ENCODE results near the gene DLG2. TPM values are rescaled to one million over a fixed set of nuclear protein-coding genes. Genes with fewer than 3 reads are reported as not detected.

DLG2 gene
- total and polyA plus RNA-seq, 4 donors: 0.30 to 5.5 (median 0.68) TPM

DNA sequence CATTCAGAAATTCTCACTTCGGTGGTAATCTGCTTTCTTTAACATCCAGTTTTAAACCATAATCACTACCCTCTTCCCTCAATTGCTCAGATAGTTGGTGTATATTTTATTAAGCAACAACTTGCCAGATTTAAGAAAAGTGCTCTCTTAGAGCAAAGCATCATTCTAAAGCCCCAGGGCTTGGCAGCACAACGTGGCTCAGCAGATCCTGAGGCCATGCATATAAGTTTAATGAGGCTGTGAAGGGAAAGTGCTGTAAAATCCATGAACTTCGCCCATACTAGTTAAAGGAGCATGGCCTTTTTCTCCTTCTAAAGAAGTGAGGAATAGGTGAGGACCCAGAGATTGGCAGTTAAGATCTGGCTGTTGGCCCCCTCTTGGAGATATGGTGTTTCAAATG, 1858.7 kb downstream of the DLG2 start:
- H3K4me3 ChIP-seq (ENCODE audit: low read depth in 1 of 3, low read length in 3 of 3): no peak overlapping the region
- no peaks in the 10 kb centered on the region for H3K4me1 ChIP-seq (ENCODE audit: control insufficient read depth in 4 of 4, insufficient read depth in 4 of 4, low read length in 3 of 4)
- H3K27ac ChIP-seq (ENCODE audit: low read depth in 1 of 2, low read length in 2 of 2): no peak overlapping the region
- no peak for DNase-seq (ENCODE audit: low spot score)
- no peaks in the 10 kb centered on the region for H3K27me3 ChIP-seq (ENCODE audit: control insufficient read depth in 4 of 4, insufficient read depth in 4 of 4, low read length in 3 of 4)
- no peak overlapping the region for H3K9ac ChIP-seq (ENCODE audit: low read depth in 1 of 2, low read length in 2 of 2)
- WGBS: 77% methylated on average over 3 of the region's 3 CpGs
- no peaks in the 10 kb centered on the region for H3K9me3 ChIP-seq (ENCODE audit: control insufficient read depth in 4 of 4, low read length in 3 of 4)
- TF ChIP-seq, protein P1, sequence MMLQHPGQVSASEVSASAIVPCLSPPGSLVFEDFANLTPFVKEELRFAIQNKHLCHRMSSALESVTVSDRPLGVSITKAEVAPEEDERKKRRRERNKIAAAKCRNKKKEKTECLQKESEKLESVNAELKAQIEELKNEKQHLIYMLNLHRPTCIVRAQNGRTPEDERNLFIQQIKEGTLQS (IDR thresholded peaks at IDR 0.05): no peak
- TF ChIP-seq SP1 (IDR thresholded peaks at IDR 0.05): no peak
- TF ChIP-seq, protein P2, sequence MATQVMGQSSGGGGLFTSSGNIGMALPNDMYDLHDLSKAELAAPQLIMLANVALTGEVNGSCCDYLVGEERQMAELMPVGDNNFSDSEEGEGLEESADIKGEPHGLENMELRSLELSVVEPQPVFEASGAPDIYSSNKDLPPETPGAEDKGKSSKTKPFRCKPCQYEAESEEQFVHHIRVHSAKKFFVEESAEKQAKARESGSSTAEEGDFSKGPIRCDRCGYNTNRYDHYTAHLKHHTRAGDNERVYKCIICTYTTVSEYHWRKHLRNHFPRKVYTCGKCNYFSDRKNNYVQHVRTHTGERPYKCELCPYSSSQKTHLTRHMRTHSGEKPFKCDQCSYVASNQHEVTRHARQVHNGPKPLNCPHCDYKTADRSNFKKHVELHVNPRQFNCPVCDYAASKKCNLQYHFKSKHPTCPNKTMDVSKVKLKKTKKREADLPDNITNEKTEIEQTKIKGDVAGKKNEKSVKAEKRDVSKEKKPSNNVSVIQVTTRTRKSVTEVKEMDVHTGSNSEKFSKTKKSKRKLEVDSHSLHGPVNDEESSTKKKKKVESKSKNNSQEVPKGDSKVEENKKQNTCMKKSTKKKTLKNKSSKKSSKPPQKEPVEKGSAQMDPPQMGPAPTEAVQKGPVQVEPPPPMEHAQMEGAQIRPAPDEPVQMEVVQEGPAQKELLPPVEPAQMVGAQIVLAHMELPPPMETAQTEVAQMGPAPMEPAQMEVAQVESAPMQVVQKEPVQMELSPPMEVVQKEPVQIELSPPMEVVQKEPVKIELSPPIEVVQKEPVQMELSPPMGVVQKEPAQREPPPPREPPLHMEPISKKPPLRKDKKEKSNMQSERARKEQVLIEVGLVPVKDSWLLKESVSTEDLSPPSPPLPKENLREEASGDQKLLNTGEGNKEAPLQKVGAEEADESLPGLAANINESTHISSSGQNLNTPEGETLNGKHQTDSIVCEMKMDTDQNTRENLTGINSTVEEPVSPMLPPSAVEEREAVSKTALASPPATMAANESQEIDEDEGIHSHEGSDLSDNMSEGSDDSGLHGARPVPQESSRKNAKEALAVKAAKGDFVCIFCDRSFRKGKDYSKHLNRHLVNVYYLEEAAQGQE (IDR thresholded peaks at IDR 0.05): no peak
- TF ChIP-seq FOXA1 (IDR thresholded peaks at IDR 0.05): no peak
- TF ChIP-seq RAD21 (IDR thresholded peaks at IDR 0.05): no peak
- H3K36me3 ChIP-seq (ENCODE audit: control insufficient read depth in 4 of 4, insufficient read depth in 3 of 4, low read depth in 1 of 4, low read length in 3 of 4): no peaks in the 10 kb centered on the region

- DNase-seq (ENCODE audit: low spot score): no peak
- no peaks in the 10 kb centered on the region for H3K9me3 ChIP-seq (ENCODE audit: control insufficient read depth in 4 of 4, low read length in 3 of 4)
- H3K27ac ChIP-seq (ENCODE audit: low read depth in 1 of 2, low read length in 2 of 2): no peak overlapping the region
- WGBS: 94% methylated on average over 4 of the region's 4 CpGs
- H3K4me3 ChIP-seq (ENCODE audit: low read depth in 1 of 3, low read length in 3 of 3): no peak overlapping the region
- no peaks in the 10 kb centered on the region for H3K4me1 ChIP-seq (ENCODE audit: control insufficient read depth in 4 of 4, insufficient read depth in 4 of 4, low read length in 3 of 4)
- no peaks in the 10 kb centered on the region for H3K27me3 ChIP-seq (ENCODE audit: control insufficient read depth in 4 of 4, insufficient read depth in 4 of 4, low read length in 3 of 4)
- no peaks in the 10 kb centered on the region for H3K36me3 ChIP-seq (ENCODE audit: control insufficient read depth in 4 of 4, insufficient read depth in 3 of 4, low read depth in 1 of 4, low read length in 3 of 4)
- TF ChIP-seq HNF4G (IDR thresholded peaks at IDR 0.05) (no peak), RXRA (IDR thresholded peaks at IDR 0.05) (no peak), HNF4A (conservative IDR thresholded peaks at IDR 0.05) (no peak), RAD21 (IDR thresholded peaks at IDR 0.05) (no peak), FOXA1 (IDR thresholded peaks at IDR 0.05) (no peak), SP1 (IDR thresholded peaks at IDR 0.05) (no peak), NR2F2 (IDR thresholded peaks at IDR 0.05) (no peak), MAX (IDR thresholded peaks at IDR 0.05) (no peak), EGR1 (IDR thresholded peaks at IDR 0.05; ENCODE audit: low read depth in 2 of 2) (no peak), FOXA2 (IDR thresholded peaks at IDR 0.05) (no peak), GABPA (IDR thresholded peaks at IDR 0.05 in 1 of 2, conservative IDR thresholded peaks at IDR 0.05 in 1 of 2) (no peak), YY1 (IDR thresholded peaks at IDR 0.05) (no peak), JUND (IDR thresholded peaks at IDR 0.05) (no peak), TAF1 (conservative IDR thresholded peaks at IDR 0.05) (no peak)
- TF ChIP-seq, protein P3, sequence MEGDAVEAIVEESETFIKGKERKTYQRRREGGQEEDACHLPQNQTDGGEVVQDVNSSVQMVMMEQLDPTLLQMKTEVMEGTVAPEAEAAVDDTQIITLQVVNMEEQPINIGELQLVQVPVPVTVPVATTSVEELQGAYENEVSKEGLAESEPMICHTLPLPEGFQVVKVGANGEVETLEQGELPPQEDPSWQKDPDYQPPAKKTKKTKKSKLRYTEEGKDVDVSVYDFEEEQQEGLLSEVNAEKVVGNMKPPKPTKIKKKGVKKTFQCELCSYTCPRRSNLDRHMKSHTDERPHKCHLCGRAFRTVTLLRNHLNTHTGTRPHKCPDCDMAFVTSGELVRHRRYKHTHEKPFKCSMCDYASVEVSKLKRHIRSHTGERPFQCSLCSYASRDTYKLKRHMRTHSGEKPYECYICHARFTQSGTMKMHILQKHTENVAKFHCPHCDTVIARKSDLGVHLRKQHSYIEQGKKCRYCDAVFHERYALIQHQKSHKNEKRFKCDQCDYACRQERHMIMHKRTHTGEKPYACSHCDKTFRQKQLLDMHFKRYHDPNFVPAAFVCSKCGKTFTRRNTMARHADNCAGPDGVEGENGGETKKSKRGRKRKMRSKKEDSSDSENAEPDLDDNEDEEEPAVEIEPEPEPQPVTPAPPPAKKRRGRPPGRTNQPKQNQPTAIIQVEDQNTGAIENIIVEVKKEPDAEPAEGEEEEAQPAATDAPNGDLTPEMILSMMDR (IDR thresholded peaks at IDR 0.05; ENCODE audit: low read depth, low read length, missing input control): no peak
- TF ChIP-seq, protein P4, sequence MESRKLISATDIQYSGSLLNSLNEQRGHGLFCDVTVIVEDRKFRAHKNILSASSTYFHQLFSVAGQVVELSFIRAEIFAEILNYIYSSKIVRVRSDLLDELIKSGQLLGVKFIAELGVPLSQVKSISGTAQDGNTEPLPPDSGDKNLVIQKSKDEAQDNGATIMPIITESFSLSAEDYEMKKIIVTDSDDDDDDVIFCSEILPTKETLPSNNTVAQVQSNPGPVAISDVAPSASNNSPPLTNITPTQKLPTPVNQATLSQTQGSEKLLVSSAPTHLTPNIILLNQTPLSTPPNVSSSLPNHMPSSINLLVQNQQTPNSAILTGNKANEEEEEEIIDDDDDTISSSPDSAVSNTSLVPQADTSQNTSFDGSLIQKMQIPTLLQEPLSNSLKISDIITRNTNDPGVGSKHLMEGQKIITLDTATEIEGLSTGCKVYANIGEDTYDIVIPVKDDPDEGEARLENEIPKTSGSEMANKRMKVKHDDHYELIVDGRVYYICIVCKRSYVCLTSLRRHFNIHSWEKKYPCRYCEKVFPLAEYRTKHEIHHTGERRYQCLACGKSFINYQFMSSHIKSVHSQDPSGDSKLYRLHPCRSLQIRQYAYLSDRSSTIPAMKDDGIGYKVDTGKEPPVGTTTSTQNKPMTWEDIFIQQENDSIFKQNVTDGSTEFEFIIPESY (IDR thresholded peaks at IDR 0.05): no peak
- TF ChIP-seq, protein P1 (IDR thresholded peaks at IDR 0.05): no peak
- TF ChIP-seq, protein P2 (IDR thresholded peaks at IDR 0.05): no peak
- no peak overlapping the region for H3K9ac ChIP-seq (ENCODE audit: low read depth in 1 of 2, low read length in 2 of 2)
Measured at GRCh38 chr11:83766932-83767331, 1860.2 kb downstream of the DLG2 start.
